Psoas muscle (tissue), 8 donors: ENCODE measurements around the gene HDAC5. TPM values are rescaled to one million over a fixed set of nuclear protein-coding genes. Genes with fewer than 3 reads are reported as not detected.
"Not testable (repeated sequence)": the region's sequence is repeated elsewhere in the genome, so short reads cannot be mapped to it uniquely, and the experiment has no call there.

ENCODE experiments used
- ATAC-seq, 4 donors: fragments of 200-7000 bp; cut with Tn5 transposase; one replicate each; pipeline ENCODE4 v1.9.1; 2020; ENCODE audit warnings: moderate library complexity in 3 of 4, mild to moderate bottlenecking in 2 of 4
- DNase-seq, 2 donors: peaks; one replicate each; pipeline ENCODE4 v3.0.0-alpha.2; 2020
- H3K27ac ChIP-seq: fragments of 200-600 bp; one replicate; pipeline ENCODE4 v1.8.0; 2022
- H3K27me3 ChIP-seq, 3 donors: fragments of 200-600 bp in 1 of 3; one replicate each; pipeline versions ENCODE4 v1.6.1 to v1.8.0; 2013 to 2022; ENCODE audit warnings: low read length in 2 of 3, mild to moderate bottlenecking in 2 of 3, moderate library complexity in 1 of 3; ENCODE audit not compliant: insufficient read depth in 3 of 3
- H3K36me3 ChIP-seq, 2 donors: fragments of 200-600 bp in 1 of 2; one replicate each; pipeline versions ENCODE4 v1.6.1 to v1.8.0; 2013 to 2022; ENCODE audit warnings: low read depth in 1 of 2, mild to moderate bottlenecking in 1 of 2, moderate library complexity in 1 of 2; ENCODE audit not compliant: insufficient read depth in 1 of 2
- H3K4me1 ChIP-seq: fragments of 200-600 bp; one replicate; pipeline ENCODE4 v1.8.0; 2022
- H3K4me3 ChIP-seq: fragments of 200-600 bp; one replicate; pipeline ENCODE4 v1.8.0; 2022; ENCODE audit warnings: mild to moderate bottlenecking
- H3K9me3 ChIP-seq: fragments of 200-600 bp; one replicate; pipeline ENCODE4 v1.8.0; 2022
- CTCF ChIP-seq: fragments of 200-600 bp; IDR thresholded peaks from one replicate; pipeline ENCODE4 v1.8.0; 2022; ENCODE audit warnings: antibody characterized with exemption
- WGBS, 3 donors: extraction: QIAGEN DNeasy Blood & Tissue Kit; methylation state at CpG; one replicate each; pipeline versions ENCODE4 v1.1.6 to v1.1.7; 2013; 5-methylcytosine and 5-hydroxymethylcytosine counted together
- intact Hi-C, 2 donors: fragments of 100-400 bp; cut with DNase I; formaldehyde crosslinking; loops; one replicate each; pipeline versions ENCODE4 v1.11.0 to v1.14.2; 2022
- polyA plus RNA-seq, 3 donors: library from polyadenylated mRNA; stranded (reverse); fragments of 200-250 nt; gene quantifications; one replicate each; pipeline ENCODE4 v1.2.3, GENCODE V29; 2013
- total RNA-seq, 4 donors: library from RNA; stranded (reverse); fragmentation: NEBNext Ultra II Directional in 2 of 4; extraction: Animal tissue kit (Norgen Biotek cat#: 25700) in 2 of 4; gene quantifications; one replicate each; pipeline versions ENCODE4 v1.2.1 to v1.2.4, GENCODE V29; 2021 to 2023
- donor health status: healthy with polysubstance abuse.
- donor health status: DM: no; HTN: no; CAD: no; lungs with moderate emphysema.
- donor health status: Bipolar disorder and iron deficiency.
- donor health status: healthy.
- donor health status: DM: yes; HTN: yes; CAD: no.
- donor health status: DM: no; HTN: no; CAD: no.
- donor health status: DM: no; HTN: no; CAD: no.
- donor health status: DM: yes; HTN: yes; CAD: no.

Gene HDAC5
- total and polyA plus RNA-seq, 7 donors = 8.8 to 75.6 (median 35.8) TPM

- no peak for ATAC-seq
- TF ChIP-seq CTCF = no peak
- H3K9me3 ChIP-seq = no peaks in the 10 kb centered on the region
- H3K27ac ChIP-seq = peak overlapping the region; percentile 95
- H3K27me3 ChIP-seq = no peaks in the 10 kb centered on the region
- WGBS, 3 donors = 2 to 5% (median 2%) methylated on average over 8 of the region's 8 CpGs
- intact Hi-C loops = no loop called here
- peak overlapping the region; percentile 99 for H3K4me3 ChIP-seq
- H3K36me3 ChIP-seq = no peaks in the 10 kb centered on the region
- peaks cover 37% of the 10 kb centered on the region for H3K4me1 ChIP-seq
- DNase-seq = no peak
Measured at GRCh38 chr17:44124118-44124438, 637 bp upstream of the HDAC5 start.

- peak overlapping the region; percentile 99 for H3K4me3 ChIP-seq
- no peaks in the 10 kb centered on the region for H3K36me3 ChIP-seq
- intact Hi-C loops = no loop called here
- ATAC-seq (no peak), DNase-seq (no peak)
- peaks cover 46% of the 10 kb centered on the region for H3K4me1 ChIP-seq
- H3K27ac ChIP-seq = peak overlapping the region; percentile 95
- WGBS, 3 donors = 1% methylated on average over 29 to 32 of the region's 32 CpGs
- no peaks in the 10 kb centered on the region for H3K9me3 ChIP-seq
- no peak for TF ChIP-seq CTCF
- no peaks in the 10 kb centered on the region for H3K27me3 ChIP-seq
Measured at GRCh38 chr17:44122816-44123355, 555 bp downstream of the HDAC5 start.

GRCh38 chr17:44121997-44122815 is 1.2 kb downstream of the HDAC5 start:
- no peaks in the 10 kb centered on the region for H3K9me3 ChIP-seq
- peak overlapping the region; percentile 99 for H3K4me3 ChIP-seq
- H3K4me1 ChIP-seq = peaks cover 53% of the 10 kb centered on the region
- peaks cover 0 to 2% of the 10 kb centered on the region in 2 donors for H3K36me3 ChIP-seq
- intact Hi-C loops = no loop called here
- TF ChIP-seq CTCF = no peak
- no peak for ATAC-seq
- WGBS, 3 donors = 25 to 45% (median 31%) methylated on average over 1 of the region's 1 CpG
- no peak for DNase-seq
- H3K27me3 ChIP-seq = no peaks in the 10 kb centered on the region
- H3K27ac ChIP-seq = peak overlapping the region; percentile 95

- DNase-seq (no peak), ATAC-seq (no peak)
- Histone ChIP-seq H3K27ac (peak overlapping the region; percentile 95), H3K36me3 (peaks cover 0 to 12% of the 10 kb centered on the region in 2 donors), H3K9me3 (no peaks in the 10 kb centered on the region), H3K4me1 (peaks cover 57% of the 10 kb centered on the region), H3K4me3 (peak overlapping the region; percentile 99), H3K27me3 (no peaks in the 10 kb centered on the region)
- TF ChIP-seq CTCF = no peak
- intact Hi-C loops = no loop called here
- 31 to 55% (median 41%) methylated on average over 9 of the region's 9 CpGs for WGBS, 3 donors
Measured at GRCh38 chr17:44120851-44121605, 2.4 kb downstream of the HDAC5 start.

GRCh38 chr17:44120281-44120680 is 3.2 kb downstream of the HDAC5 start:
- H3K9me3 ChIP-seq, intact Hi-C loops, H3K4me3 ChIP-seq, H3K27me3 ChIP-seq, H3K27ac ChIP-seq, ATAC-seq, DNase-seq: not testable (repeated sequence)
- Histone ChIP-seq H3K4me1 (peaks cover 64% of the 10 kb centered on the region), H3K36me3 (peaks cover 0 to 17% of the 10 kb centered on the region in 2 donors)
- WGBS, 3 donors = 85 to 87% (median 85%) methylated on average over 11 of the region's 11 CpGs
